K562 (cell line): Measurements from ENCODE around the gene GNG5. TPM values are rescaled to one million over a fixed set of nuclear protein-coding genes. Genes with fewer than 3 reads are reported as not detected.

Source experiments
- CEBPB ChIP-seq: fragments of 450-650 bp; IDR thresholded peaks from 2 replicates; pipeline ENCODE4 v1.6.1; 2016; ENCODE audit warnings: missing genetic modification characterization, missing compliant biosample characterization
- JUNB ChIP-seq: fragments of 450-650 bp; formaldehyde crosslinking; conservative IDR thresholded peaks from 2 replicates; pipeline ENCODE4 v1.4.0; 2020; ENCODE audit warnings: mild to moderate bottlenecking
- SMC3 ChIP-seq: conservative IDR thresholded peaks from 2 replicates; pipeline ENCODE4 v1.6.1; 2011; ENCODE audit warnings: low read depth, low read length, improper control_type of control experiment; ENCODE audit not compliant: insufficient read depth
- polyA plus RNA-seq, 8 experiments: library from polyadenylated mRNA; depleted of rRNA in 4 of 8; stranded (reverse) in 5 of 8; unstranded in 3 of 8; fragments of >200 nt; fragmentation: Nextera tagmentation in 2 of 8; fragmentation: Illumina TruSeq in 1 of 8; extraction: Ambion mirVana in 2 of 8; extraction: Trizol in 1 of 8; gene quantifications; 2 replicates each; pipeline versions ENCODE4 v1.2.1 to v1.2.3, GENCODE V29; 2011 to 2014; ENCODE audit warnings: inconsistent platforms in 1 of 8, missing spikeins in 1 of 8
- total RNA-seq, 7 experiments: library from RNA; depleted of rRNA in 6 of 7; stranded (reverse); fragments of >200 nt in 6 of 7; fragmentation: Illumina TruSeq in 2 of 7; extraction: Trizol in 2 of 7; gene quantifications; 2 replicates each; pipeline versions ENCODE4 v1.2.1 to v1.2.3, GENCODE V29; 2011 to 2021; ENCODE audit warnings: low replicate concordance in 1 of 7
- TF ChIP-seq, protein P1 (sequence below), 2 experiments: fragments of 450-650 bp; formaldehyde crosslinking in 1 of 2; IDR thresholded peaks; 2 replicates each; pipeline versions ENCODE4 v1.4.0 to v1.6.1; 2014 to 2020; ENCODE audit warnings: mild to moderate bottlenecking in 2 of 2, borderline replicate concordance in 1 of 2, low read depth in 1 of 2

The GNG5 gene
- total and polyA plus RNA-seq, 9 of the 15 experiments (the other 6 are each of a cell fraction or from before 2014, with no cell fraction given), result 61.9 to 243 (median 150) TPM

- TF ChIP-seq, protein P1, sequence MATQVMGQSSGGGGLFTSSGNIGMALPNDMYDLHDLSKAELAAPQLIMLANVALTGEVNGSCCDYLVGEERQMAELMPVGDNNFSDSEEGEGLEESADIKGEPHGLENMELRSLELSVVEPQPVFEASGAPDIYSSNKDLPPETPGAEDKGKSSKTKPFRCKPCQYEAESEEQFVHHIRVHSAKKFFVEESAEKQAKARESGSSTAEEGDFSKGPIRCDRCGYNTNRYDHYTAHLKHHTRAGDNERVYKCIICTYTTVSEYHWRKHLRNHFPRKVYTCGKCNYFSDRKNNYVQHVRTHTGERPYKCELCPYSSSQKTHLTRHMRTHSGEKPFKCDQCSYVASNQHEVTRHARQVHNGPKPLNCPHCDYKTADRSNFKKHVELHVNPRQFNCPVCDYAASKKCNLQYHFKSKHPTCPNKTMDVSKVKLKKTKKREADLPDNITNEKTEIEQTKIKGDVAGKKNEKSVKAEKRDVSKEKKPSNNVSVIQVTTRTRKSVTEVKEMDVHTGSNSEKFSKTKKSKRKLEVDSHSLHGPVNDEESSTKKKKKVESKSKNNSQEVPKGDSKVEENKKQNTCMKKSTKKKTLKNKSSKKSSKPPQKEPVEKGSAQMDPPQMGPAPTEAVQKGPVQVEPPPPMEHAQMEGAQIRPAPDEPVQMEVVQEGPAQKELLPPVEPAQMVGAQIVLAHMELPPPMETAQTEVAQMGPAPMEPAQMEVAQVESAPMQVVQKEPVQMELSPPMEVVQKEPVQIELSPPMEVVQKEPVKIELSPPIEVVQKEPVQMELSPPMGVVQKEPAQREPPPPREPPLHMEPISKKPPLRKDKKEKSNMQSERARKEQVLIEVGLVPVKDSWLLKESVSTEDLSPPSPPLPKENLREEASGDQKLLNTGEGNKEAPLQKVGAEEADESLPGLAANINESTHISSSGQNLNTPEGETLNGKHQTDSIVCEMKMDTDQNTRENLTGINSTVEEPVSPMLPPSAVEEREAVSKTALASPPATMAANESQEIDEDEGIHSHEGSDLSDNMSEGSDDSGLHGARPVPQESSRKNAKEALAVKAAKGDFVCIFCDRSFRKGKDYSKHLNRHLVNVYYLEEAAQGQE (IDR thresholded peaks at IDR 0.05; ENCODE audit: borderline replicate concordance), result peak; percentile 49; the same call in 1 of the 2 replicates
- TF ChIP-seq, protein P1 (CRISPR knock-in tag; IDR thresholded peaks at IDR 0.05; ENCODE audit: low read depth), result no peak
- no peak for TF ChIP-seq CEBPB (tag)
- no peak for TF ChIP-seq JUNB (CRISPR knock-in tag)
- peak; percentile 29; the same call in 1 of the 2 replicates for TF ChIP-seq SMC3
Observed at GRCh38 chr1:84541679-84542078, 35.3 kb upstream of the GNG5 start (continued).
